GM12878 (cell line): ENCODE results near the gene ZNF260. TPM values are rescaled to one million over a fixed set of nuclear protein-coding genes. Genes with fewer than 3 reads are reported as not detected.

Experiments
- NBN ChIP-seq: fragments of 450-650 bp; IDR thresholded peaks from 2 replicates; pipeline ENCODE4 v1.6.1; 2016
- polyA plus RNA-seq, 11 experiments: library from polyadenylated mRNA; depleted of rRNA in 4 of 11; unstranded in 6 of 11; stranded (reverse) in 5 of 11; fragments of >200 nt; fragmentation: Nextera tagmentation in 4 of 11; fragmentation: Illumina TruSeq in 1 of 11; extraction: Ambion mirVana in 4 of 11; extraction: Trizol in 1 of 11; gene quantifications; 1 replicate in 1 of 11; 2 replicates in 10 of 11; pipeline versions ENCODE4 v1.2.1 to v1.2.3, GENCODE V29; 2011 to 2016; ENCODE audit warnings: inconsistent platforms in 2 of 11, missing spikeins in 2 of 11, low read depth in 1 of 11
- total RNA-seq, 4 experiments: library from RNA; depleted of rRNA in 3 of 4; stranded (reverse); fragments of >200 nt in 3 of 4; fragmentation: Illumina TruSeq in 1 of 4; extraction: Trizol in 1 of 4; gene quantifications; 2 replicates each; pipeline versions ENCODE4 v1.2.1 to v1.2.3, GENCODE V29; 2013 to 2021
- TF ChIP-seq, protein P1 (sequence below): IDR thresholded peaks from 2 replicates; pipeline ENCODE4 v1.6.1; 2012; ENCODE audit warnings: improper control_type of control experiment, low read depth, low read length; ENCODE audit not compliant: insufficient replicate concordance
- TF ChIP-seq, protein P2 (sequence below): fragments of 450-650 bp; IDR thresholded peaks from 2 replicates; pipeline ENCODE4 v1.6.1; 2018; ENCODE audit warnings: mild to moderate bottlenecking, low read depth, moderate library complexity; ENCODE audit not compliant: partially characterized antibody

The ZNF260 gene
- total and polyA plus RNA-seq, 10 of the 15 experiments (the other 5 are each of a cell fraction or from before 2014, with no cell fraction given), result 1.9 to 9.7 (median 7.1) TPM

DNA sequence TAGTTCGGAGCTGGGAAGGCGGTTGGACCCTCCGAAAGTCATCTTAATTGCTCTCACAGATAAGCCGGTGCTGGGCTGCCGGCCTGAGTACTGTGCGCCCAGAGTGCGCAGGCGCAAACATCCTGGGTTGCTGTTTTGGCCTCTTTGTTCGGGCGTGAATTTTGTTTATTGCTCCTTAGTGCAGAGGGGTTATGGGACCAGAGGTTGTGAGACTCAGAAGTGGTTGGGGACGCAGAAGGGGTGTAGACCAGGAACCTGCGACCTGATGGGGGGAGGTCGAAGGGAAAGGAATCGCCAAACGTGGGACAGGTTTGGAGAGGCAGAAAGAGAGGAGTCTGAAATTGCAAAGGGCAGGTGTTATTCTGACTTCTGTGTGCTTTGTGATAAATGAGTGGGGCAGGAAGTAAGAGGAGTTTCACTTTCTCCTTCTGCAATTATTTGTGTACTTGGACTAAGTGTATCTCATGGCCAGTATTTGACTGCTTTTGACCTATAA is 38.1 kb downstream of the ZNF260 start (continued):
- TF ChIP-seq, protein P1, sequence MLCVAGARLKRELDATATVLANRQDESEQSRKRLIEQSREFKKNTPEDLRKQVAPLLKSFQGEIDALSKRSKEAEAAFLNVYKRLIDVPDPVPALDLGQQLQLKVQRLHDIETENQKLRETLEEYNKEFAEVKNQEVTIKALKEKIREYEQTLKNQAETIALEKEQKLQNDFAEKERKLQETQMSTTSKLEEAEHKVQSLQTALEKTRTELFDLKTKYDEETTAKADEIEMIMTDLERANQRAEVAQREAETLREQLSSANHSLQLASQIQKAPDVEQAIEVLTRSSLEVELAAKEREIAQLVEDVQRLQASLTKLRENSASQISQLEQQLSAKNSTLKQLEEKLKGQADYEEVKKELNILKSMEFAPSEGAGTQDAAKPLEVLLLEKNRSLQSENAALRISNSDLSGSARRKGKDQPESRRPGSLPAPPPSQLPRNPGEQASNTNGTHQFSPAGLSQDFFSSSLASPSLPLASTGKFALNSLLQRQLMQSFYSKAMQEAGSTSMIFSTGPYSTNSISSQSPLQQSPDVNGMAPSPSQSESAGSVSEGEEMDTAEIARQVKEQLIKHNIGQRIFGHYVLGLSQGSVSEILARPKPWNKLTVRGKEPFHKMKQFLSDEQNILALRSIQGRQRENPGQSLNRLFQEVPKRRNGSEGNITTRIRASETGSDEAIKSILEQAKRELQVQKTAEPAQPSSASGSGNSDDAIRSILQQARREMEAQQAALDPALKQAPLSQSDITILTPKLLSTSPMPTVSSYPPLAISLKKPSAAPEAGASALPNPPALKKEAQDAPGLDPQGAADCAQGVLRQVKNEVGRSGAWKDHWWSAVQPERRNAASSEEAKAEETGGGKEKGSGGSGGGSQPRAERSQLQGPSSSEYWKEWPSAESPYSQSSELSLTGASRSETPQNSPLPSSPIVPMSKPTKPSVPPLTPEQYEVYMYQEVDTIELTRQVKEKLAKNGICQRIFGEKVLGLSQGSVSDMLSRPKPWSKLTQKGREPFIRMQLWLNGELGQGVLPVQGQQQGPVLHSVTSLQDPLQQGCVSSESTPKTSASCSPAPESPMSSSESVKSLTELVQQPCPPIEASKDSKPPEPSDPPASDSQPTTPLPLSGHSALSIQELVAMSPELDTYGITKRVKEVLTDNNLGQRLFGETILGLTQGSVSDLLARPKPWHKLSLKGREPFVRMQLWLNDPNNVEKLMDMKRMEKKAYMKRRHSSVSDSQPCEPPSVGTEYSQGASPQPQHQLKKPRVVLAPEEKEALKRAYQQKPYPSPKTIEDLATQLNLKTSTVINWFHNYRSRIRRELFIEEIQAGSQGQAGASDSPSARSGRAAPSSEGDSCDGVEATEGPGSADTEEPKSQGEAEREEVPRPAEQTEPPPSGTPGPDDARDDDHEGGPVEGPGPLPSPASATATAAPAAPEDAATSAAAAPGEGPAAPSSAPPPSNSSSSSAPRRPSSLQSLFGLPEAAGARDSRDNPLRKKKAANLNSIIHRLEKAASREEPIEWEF, result no peak
- TF ChIP-seq, protein P2, sequence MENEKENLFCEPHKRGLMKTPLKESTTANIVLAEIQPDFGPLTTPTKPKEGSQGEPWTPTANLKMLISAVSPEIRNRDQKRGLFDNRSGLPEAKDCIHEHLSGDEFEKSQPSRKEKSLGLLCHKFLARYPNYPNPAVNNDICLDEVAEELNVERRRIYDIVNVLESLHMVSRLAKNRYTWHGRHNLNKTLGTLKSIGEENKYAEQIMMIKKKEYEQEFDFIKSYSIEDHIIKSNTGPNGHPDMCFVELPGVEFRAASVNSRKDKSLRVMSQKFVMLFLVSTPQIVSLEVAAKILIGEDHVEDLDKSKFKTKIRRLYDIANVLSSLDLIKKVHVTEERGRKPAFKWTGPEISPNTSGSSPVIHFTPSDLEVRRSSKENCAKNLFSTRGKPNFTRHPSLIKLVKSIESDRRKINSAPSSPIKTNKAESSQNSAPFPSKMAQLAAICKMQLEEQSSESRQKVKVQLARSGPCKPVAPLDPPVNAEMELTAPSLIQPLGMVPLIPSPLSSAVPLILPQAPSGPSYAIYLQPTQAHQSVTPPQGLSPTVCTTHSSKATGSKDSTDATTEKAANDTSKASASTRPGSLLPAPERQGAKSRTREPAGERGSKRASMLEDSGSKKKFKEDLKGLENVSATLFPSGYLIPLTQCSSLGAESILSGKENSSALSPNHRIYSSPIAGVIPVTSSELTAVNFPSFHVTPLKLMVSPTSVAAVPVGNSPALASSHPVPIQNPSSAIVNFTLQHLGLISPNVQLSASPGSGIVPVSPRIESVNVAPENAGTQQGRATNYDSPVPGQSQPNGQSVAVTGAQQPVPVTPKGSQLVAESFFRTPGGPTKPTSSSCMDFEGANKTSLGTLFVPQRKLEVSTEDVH, result no peak
- 0 out of 2 replicates have a peak, but pooled peaks have one; percentile 24 for TF ChIP-seq NBN
- TF ChIP-seq, all 136 proteins: peak for 17
